PC-9 (cell line): ENCODE data around the gene CCM2L. TPM values are rescaled to one million over a fixed set of nuclear protein-coding genes. Genes with fewer than 3 reads are reported as not detected.

Experiments
- BruUV-seq: library from RNA; stranded (reverse); fragments of 400-500 nt; replicated peaks from 2 replicates; lab custom pipeline; 2021; lab: Mats Ljungman, UMichigan
- CTCF ChIA-PET: fragments of 300-600 bp; sonication (Branson Sonifier 250); formaldehyde crosslinking; loops from one replicate; lab custom pipeline; 2022; ENCODE audit warnings: antibody characterized with exemption; lab: Charles Lee
- POLR2A ChIA-PET: fragments of 300-600 bp; sonication (Branson Sonifier 250); formaldehyde crosslinking; loops from one replicate; lab custom pipeline; 2022; ENCODE audit warnings: antibody characterized with exemption; ENCODE audit not compliant: unreplicated experiment; lab: Charles Lee
- DNase-seq, 2 experiments: peaks; one replicate each; pipeline versions ENCODE4 v3.0.0 to v3.0.0-alpha.2; 2015 to 2022; ENCODE audit warnings: mixed read lengths in 1 of 2
- H2AFZ ChIP-seq: fragments of 200-600 bp; sonication (generic); 2 replicates; pipeline ENCODE4 v1.8.1; 2017; ENCODE audit warnings: antibody characterized with exemption
- H3F3A ChIP-seq: fragments of 200-600 bp; sonication (generic); 2 replicates; pipeline ENCODE4 v1.8.1; 2017; ENCODE audit warnings: antibody characterized with exemption, mild to moderate bottlenecking, low read depth; ENCODE audit not compliant: insufficient read depth
- H3K27ac ChIP-seq: fragments of 200-600 bp; sonication (generic); 2 replicates; pipeline ENCODE4 v1.6.1; 2016; ENCODE audit warnings: mixed run types
- H3K27me3 ChIP-seq: fragments of 200-600 bp; sonication (generic); 2 replicates; pipeline ENCODE4 v1.6.1; 2016; ENCODE audit warnings: low read depth, mixed run types; ENCODE audit not compliant: insufficient read depth
- H3K36me3 ChIP-seq: fragments of 200-600 bp; sonication (generic); 2 replicates; pipeline ENCODE4 v1.6.1; 2016; ENCODE audit warnings: low read depth, mixed run types
- H3K4me1 ChIP-seq: fragments of 200-600 bp; sonication (generic); replicated peaks from 2 replicates; pipeline ENCODE4 v1.6.1; 2016; ENCODE audit warnings: mixed run types; ENCODE audit not compliant: insufficient read depth
- H3K4me2 ChIP-seq: fragments of 200-600 bp; sonication (generic); 2 replicates; pipeline ENCODE4 v1.6.1; 2017; ENCODE audit warnings: mixed run types
- H3K4me3 ChIP-seq: fragments of 200-600 bp; sonication (generic); 2 replicates; pipeline ENCODE4 v1.6.1; 2016; ENCODE audit warnings: mixed run types
- H3K79me2 ChIP-seq: fragments of 200-600 bp; sonication (generic); 2 replicates; pipeline ENCODE4 v1.6.1; 2017; ENCODE audit warnings: low read depth, mixed run types
- H3K9me2 ChIP-seq: fragments of 200-600 bp; sonication (generic); 2 replicates; pipeline ENCODE4 v1.8.1; 2017; ENCODE audit warnings: mild to moderate bottlenecking; ENCODE audit not compliant: insufficient read depth
- H3K9me3 ChIP-seq: fragments of 200-600 bp; sonication (generic); 2 replicates; pipeline ENCODE4 v1.8.1; 2016; ENCODE audit warnings: low read depth; ENCODE audit not compliant: insufficient read depth
- H4K20me1 ChIP-seq: fragments of 200-600 bp; sonication (generic); 2 replicates; pipeline ENCODE4 v1.8.1; 2017; ENCODE audit not compliant: insufficient read depth
- CTCF ChIP-seq: fragments of 200-600 bp; sonication (generic); conservative IDR thresholded peaks from 2 replicates; pipeline ENCODE4 v1.6.1; 2017; ENCODE audit warnings: mixed run types, antibody characterized with exemption, mild to moderate bottlenecking, moderate library complexity
- EZH2 ChIP-seq: fragments of 200-600 bp; sonication (generic); IDR thresholded peaks from 2 replicates; pipeline ENCODE4 v1.8.0; 2017; ENCODE audit warnings: antibody characterized with exemption, low read depth
- intact Hi-C: fragments of 100-400 bp; cut with micrococcal nuclease; formaldehyde crosslinking; loops from one replicate; pipeline ENCODE4 v1.10.0; 2022; ENCODE audit not compliant: unreplicated experiment
- total RNA-seq: library from RNA; stranded (reverse); gene quantifications from 2 replicates; pipeline ENCODE4 v1.2.3, GENCODE V29; 2021

Gene CCM2L
- total RNA-seq, 1 experiment from 2014 or later = 0.31 TPM

DNA sequence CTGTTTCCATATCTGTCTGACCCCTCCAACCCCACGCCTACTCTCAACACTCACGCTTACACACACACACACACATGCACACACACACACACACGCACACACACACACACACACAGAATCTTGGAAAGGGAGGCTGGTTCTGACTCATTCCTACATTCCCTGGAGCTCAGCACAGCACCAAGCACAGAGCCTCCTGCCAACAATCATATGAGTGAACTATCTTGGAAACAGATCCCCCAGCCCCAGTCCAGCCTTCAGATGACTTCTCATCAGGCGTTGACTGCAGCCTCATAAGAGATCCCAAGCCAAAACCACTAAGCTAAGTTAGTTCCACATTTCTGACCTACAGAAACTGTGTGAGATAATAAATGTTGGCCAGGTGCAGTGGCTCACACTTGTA lies 27.7 kb downstream of the CCM2L start:
- no peak overlapping the region for H3K27ac ChIP-seq
- intact Hi-C loops = no loop called here
- POLR2A ChIA-PET = no interaction called here

DNA sequence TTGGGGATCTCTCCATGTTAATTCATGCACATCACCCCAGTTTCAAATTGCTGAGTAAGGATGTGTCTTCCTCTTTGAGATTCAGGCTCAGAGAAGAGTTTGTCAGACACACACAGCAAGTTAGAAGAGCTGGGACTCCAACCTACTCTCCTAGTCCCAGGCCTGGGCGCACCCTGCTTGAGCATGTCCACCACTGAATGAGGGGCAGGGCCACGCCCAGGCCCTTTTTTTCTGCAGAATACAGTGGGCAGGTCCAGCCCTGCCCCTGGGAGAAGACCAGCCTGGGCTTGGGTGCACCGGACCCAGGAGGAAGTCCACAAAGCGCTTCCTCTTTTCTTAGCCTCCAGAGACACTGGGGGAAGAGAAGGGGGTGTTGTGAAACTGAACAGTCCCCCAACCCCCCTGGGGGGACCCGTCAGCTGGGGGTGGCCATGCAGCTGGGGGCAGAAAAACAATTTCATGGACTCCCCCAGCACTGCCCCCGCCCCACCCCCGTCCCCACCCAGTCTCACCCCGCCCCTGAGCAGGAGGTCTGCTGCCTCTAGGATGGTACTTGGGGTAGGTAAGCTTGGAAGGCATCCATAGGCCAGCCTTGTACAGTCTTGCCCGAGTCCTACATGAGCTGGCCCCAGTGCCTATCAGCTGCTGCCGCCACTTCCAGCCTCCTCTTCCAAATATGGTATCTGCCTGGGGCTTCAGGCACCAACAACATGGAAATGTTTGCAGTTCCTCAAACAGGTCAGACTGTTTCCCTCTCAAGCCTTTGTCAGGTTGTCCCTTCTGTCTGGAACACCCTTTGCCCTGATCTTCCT lies 30.1 kb downstream of the CCM2L start:
- BruUV-seq = no TSS peak
- Histone ChIP-seq H2AFZ (no peak overlapping the region), H3K27me3 (peaks cover 60% of the 10 kb centered on the region), H3K4me3 (no peak overlapping the region), H3F3A (no peaks in the 10 kb centered on the region), H3K79me2 (no peaks in the 10 kb centered on the region), H3K36me3 (no peaks in the 10 kb centered on the region), H3K9me2 (peaks cover 4% of the 10 kb centered on the region; the same call in 1 of the 2 replicates), H3K4me2 (no peak overlapping the region), H3K27ac (no peak overlapping the region), H3K4me1 (no peaks in the 10 kb centered on the region), H4K20me1 (peaks cover 4% of the 10 kb centered on the region; the same call in 1 of the 2 replicates), H3K9me3 (no peaks in the 10 kb centered on the region)
- no peak for DNase-seq
- ChIA-PET CTCF (no interaction called here), POLR2A (no interaction called here)
- intact Hi-C loops = no loop called here
- TF ChIP-seq EZH2 = no peak
- no peak for TF ChIP-seq CTCF

More for the DNA sequence above, 27.7 kb downstream of the CCM2L start:
- no peaks in the 10 kb centered on the region for H3K9me3 ChIP-seq
- no peaks in the 10 kb centered on the region for H3K9me2 ChIP-seq
- BruUV-seq = no TSS peak
- H3K36me3 ChIP-seq = no peaks in the 10 kb centered on the region
- no peaks in the 10 kb centered on the region for H3K79me2 ChIP-seq
- peaks cover 4% of the 10 kb centered on the region; the same call in 1 of the 2 replicates for H4K20me1 ChIP-seq
- H3F3A ChIP-seq = no peaks in the 10 kb centered on the region
- H3K4me3 ChIP-seq = no peak overlapping the region
- no peaks in the 10 kb centered on the region for H3K4me1 ChIP-seq
- no peak overlapping the region for H2AFZ ChIP-seq
- H3K27me3 ChIP-seq = peaks cover 71% of the 10 kb centered on the region
- CTCF ChIA-PET = no interaction called here
- no peak for DNase-seq
- TF ChIP-seq CTCF = no peak
- TF ChIP-seq EZH2 = no peak
- no peak overlapping the region for H3K4me2 ChIP-seq

- TF ChIP-seq CTCF (no peak), EZH2 (no peak)
- BruUV-seq = no TSS peak
- Histone ChIP-seq H3K9me2 (peaks cover 4% of the 10 kb centered on the region; the same call in 1 of the 2 replicates), H3K79me2 (no peaks in the 10 kb centered on the region), H3K4me1 (no peaks in the 10 kb centered on the region), H3K36me3 (no peaks in the 10 kb centered on the region), H3K27ac (no peak overlapping the region), H3K27me3 (peaks cover 61% of the 10 kb centered on the region), H3K4me2 (no peak overlapping the region), H3K9me3 (no peaks in the 10 kb centered on the region), H2AFZ (no peak overlapping the region), H3F3A (no peaks in the 10 kb centered on the region), H3K4me3 (no peak overlapping the region), H4K20me1 (peaks cover 4% of the 10 kb centered on the region; the same call in 1 of the 2 replicates)
- POLR2A ChIA-PET = no interaction called here
- intact Hi-C loops = no loop called here
- DNase-seq = no peak
- CTCF ChIA-PET = no interaction called here
Observed at GRCh38 chr20:32045999-32046398, 35.8 kb downstream of the CCM2L start.
